GM10847 (cell line): ENCODE results near the gene ARHGEF4.

Source experiments
- POLR2A ChIP-seq: IDR thresholded peaks from 2 replicates; pipeline ENCODE4 v1.6.1; 2011; ENCODE audit not compliant: insufficient read length; ENCODE audit errors: extremely low read depth

ARHGEF4 gene

DNA sequence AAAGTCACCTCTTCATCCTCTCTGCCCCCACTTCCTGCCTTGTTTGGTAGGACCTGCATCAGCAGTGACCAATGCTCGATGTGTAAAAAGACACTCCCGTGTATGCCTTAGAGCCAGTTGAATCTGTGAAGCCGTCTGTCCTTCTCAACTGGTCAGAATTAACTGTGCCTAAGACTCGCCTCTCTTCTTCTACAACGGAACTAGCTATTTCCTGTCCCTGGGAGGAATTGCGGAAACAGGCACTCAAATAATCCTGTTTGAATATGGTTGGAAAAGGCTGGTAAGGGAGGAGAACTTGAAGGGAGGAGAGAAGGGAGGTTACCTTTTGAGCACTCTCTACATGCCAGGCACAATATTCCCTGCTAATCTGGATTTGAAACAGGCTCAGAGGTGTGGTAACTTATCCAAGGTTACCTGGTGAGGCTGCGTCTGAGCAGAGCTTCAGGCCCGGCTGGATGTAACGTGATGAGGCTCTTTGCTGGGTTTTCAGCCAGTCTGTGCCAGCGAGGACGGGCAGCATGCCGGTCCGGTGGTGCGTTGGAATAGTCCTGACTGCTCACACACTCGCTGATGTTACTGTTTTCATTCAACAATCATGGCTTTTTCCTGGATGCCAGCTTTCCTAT is 129.5 kb downstream of the ARHGEF4 start:
- TF ChIP-seq POLR2A: no peak

DNA sequence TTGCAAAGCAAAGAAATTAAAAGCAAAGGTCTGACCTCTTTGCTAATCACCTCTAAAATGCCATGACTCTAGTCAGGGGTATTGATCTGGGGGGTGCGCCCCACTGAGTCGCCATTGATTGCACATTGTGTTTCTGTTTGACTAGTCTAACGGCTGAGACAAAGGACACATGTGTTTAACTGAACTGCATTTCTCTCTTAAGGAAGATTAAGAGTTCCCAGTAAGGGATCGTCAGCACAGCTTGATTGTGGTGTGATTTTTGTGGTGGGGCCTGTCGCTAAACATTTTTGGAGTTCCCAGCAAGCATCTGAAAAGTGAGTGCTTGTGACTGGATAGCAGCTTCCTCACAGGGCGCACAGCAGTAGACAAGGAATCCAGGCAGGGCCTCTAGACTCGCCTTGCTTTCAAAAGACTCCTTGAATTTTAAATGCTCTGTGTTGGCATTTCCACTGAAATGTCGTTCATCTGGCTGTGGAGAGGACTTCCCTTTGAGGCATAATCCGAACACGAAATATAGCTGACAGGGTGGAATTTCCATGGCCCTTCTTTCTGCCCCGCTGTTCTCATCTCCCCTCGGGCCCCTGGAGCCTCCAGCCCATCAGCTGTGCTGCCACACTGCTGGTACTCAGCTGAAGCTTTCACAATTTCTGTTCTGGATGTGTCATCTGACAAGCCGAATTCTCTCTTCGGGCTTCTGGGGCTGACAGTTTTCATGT is 130.2 kb downstream of the ARHGEF4 start:
- TF ChIP-seq POLR2A: no peak

DNA sequence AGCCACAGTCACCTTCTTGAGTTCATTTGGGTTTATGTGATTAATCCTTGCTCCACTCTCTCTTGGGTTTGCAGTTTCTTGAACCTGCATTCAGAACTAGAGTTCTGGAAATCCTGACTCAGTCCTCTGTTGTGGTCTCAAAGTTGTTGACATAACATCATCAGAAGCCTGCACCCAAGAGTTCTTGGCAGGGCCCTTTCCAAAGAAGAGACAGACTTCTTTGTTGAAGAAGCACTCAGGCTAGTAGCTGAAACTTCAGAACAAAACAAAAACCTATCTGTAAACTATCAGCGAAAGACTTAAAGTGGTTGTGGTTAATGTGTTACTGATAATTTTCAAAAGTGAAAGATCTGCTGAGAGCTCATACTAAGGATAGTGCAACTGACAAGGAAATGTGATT is 135.7 kb downstream of the ARHGEF4 start:
- no peak for TF ChIP-seq POLR2A

DNA sequence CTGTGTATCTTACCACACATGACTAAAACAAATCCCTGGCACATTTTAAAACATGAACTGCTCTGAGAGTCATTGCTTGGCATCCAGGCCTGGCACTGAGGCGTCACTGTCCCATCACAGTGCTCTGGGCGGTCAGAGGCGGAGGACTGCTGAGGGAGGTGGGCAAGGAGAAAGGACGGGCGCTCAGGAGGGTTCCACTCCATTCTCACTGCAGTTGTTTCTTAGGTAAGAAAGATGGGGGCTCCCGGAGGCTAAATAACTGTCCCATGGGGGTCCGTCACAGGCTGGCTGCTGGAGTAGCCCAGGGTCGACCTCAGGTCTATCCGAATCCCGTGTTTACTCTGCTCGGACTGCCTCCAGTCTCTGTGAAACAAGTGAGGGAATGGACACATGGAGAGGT is 139.0 kb downstream of the ARHGEF4 start:
- no peak for TF ChIP-seq POLR2A

DNA sequence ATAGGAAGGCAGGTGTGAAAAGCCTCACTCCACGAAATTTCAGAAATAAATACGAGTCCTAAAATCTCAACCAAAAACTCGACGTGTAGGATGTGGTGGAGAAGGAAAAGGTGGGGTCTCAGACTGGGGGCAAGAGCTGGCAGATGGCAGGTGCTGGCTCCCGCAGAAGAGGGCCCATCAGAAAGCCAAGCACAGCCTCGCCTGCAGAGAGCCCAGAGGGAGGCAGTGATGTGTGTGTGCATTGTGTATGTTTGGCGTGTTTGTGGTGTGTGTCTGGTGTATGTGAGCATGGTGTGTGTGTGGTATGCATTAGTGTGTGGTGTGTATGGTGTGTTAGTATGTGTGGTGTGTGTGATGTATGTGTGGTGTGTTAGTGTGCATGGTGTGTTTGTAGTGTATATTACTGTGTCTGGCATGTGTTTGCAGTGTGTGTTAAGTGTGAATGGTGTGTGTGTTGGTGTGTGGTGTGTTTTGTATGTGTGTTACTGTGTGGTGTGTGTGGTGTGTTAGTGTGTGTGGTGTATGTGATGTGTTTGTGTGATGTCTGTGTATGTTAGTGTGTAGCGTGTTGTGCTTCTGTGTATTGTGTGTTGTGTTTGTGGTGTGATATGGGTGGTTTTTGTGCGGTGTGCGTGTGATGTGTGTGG is 140.0 kb downstream of the ARHGEF4 start:
- no peak for TF ChIP-seq POLR2A

GRCh38 chr2:130977461-130978050 is 140.8 kb downstream of the ARHGEF4 start:
- TF ChIP-seq POLR2A: no peak

GRCh38 chr2:130981667-130982066 is 145.0 kb downstream of the ARHGEF4 start:
- TF ChIP-seq POLR2A: no peak

DNA sequence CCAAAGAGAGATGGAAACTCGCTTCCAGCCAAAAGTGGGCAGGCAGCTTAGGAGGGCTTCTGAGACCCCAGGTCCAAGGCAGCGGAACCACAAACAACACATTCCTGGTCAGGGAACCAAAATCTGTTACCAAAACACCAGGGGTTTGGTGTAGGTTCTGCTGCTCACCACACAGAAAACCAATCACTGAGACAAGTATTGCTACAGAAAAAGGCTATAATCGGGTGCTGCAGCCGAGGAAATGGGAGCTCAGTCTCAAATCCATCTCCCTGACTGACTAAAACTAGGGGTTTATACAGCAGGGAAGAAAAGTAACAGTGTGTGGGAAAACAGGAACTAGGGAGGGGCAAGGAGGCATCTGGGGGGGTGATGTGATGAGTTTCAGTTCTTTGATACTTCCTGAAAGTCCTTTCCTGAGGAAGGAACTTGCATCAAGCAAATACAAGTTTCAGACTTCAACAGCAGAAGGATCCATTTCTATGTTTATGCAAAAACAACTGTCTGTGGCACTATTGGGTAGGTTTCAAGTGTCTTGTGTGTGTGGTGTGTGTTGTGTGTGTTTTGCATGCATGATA is 148.6 kb downstream of the ARHGEF4 start:
- no peak for TF ChIP-seq POLR2A

GRCh38 chr2:130985831-130986649 is 149.3 kb downstream of the ARHGEF4 start:
- no peak for TF ChIP-seq POLR2A

- TF ChIP-seq POLR2A: no peak
These were observed 150.3 kb downstream of the ARHGEF4 start for GRCh38 chr2:130986890-130987493.

GRCh38 chr2:130987519-130988425 is 151.1 kb downstream of the ARHGEF4 start:
- TF ChIP-seq POLR2A: no peak

DNA sequence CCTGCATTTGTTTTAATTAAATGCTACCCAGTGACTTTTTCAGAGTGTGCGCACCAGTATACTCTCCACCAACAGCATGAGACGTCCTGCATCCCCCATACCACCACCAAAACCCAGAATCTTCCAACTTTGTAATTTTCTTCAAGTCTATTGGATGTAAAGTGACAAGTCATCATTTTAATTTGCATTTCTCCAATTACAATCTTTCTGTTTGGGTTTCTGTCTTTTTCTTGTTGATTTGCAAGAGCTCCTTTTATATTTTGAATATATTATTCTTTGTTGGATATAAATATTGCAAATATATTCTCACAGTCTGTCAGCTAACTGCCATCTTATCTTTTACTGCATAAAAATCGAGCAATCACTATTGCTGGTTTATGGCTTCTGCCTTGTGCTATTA is 160.0 kb downstream of the ARHGEF4 start:
- TF ChIP-seq POLR2A: no peak

- no peak for TF ChIP-seq POLR2A
These were observed 160.5 kb downstream of the ARHGEF4 start for GRCh38 chr2:130997198-130997597.
